Vagina (tissue), 2 donors: ENCODE measurements around the gene AFF3.

Experiments used
- CTCF ChIP-seq, 3 experiments: fragments of 450-650 bp in 2 of 3; fragments of 200-600 bp in 1 of 3; sonication (generic) in 1 of 3; IDR thresholded peaks; one replicate each; pipeline ENCODE4 v1.5.1; 2017 to 2019; ENCODE audit warnings: antibody characterized with exemption in 3 of 3, mild to moderate bottlenecking in 2 of 3, moderate library complexity in 2 of 3
- POLR2A ChIP-seq, 2 donors: fragments of 450-650 bp; IDR thresholded peaks; one replicate each; pipeline ENCODE4 v1.6.1; 2017; ENCODE audit warnings: antibody characterized with exemption in 2 of 2, mild to moderate bottlenecking in 2 of 2, moderate library complexity in 2 of 2

- TF ChIP-seq POLR2A (IDR thresholded peaks at IDR 0.05) (no peak), CTCF (IDR thresholded peaks at IDR 0.05) (no peak)
These were observed 503.6 kb downstream of the AFF3 start for GRCh38 chr2:99638791-99639190.
